Activated naive CD4-positive, alpha-beta T cell treated with anti-CD3 and anti-CD28 coated beads, Interleukin-2, amount 10 ng/mL, durations not matched to agents 7 days and 5 days (primary cell): ENCODE data around the gene EPSTI1.

ENCODE experiments used
- CTCF ChIA-PET: fragments of 350-600 bp; sonication (Branson Sonifier 250); formaldehyde crosslinking; loops from one replicate; lab custom pipeline; 2021; ENCODE audit warnings: antibody characterized with exemption; lab: Charles Lee
- DNase-seq: peaks from one replicate; pipeline ENCODE4 v3.0.0-alpha.2; 2020
- H3K27ac Mint-ChIP-seq: one replicate; pipeline ENCODE4 v1.8.0; 2021; ENCODE audit warnings: mild to moderate bottlenecking, moderate library complexity, mixed read lengths
- H3K27me3 Mint-ChIP-seq: one replicate; pipeline ENCODE4 v1.8.0; 2021; ENCODE audit warnings: mild to moderate bottlenecking, mixed read lengths
- H3K36me3 Mint-ChIP-seq: one replicate; pipeline ENCODE4 v1.8.0; 2021; ENCODE audit warnings: mixed read lengths
- H3K4me1 Mint-ChIP-seq: one replicate; pipeline ENCODE4 v1.8.0; 2021; ENCODE audit warnings: mixed read lengths
- H3K4me3 Mint-ChIP-seq: one replicate; pipeline ENCODE4 v1.8.0; 2021; ENCODE audit warnings: mild to moderate bottlenecking, moderate library complexity, mixed read lengths
- H3K9me3 Mint-ChIP-seq: one replicate; pipeline ENCODE4 v1.8.0; 2021; ENCODE audit warnings: mixed read lengths

Gene EPSTI1

DNA sequence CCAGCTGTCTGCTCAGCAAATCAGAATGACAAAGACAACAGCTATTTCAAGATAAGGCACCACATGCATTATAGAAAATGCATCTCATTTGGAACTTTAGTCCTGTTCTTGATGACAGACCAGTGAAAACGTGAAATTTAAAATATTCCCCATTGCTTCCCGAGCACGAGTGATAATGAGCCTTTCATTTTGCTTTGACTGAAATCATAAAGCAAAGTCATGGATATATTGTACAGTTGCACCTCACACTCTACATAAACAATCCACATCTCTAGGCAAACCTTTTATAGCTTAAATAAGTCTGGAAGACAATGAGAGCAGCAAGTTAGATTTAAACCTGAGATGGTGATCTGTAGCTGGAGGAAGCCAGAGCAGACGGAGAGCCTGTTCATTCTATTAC is 131.6 kb downstream of the EPSTI1 start:
- Mint-ChIP-seq H3K36me3 (no peaks in the 10 kb centered on the region), H3K4me1 (no peaks in the 10 kb centered on the region), H3K27me3 (no peaks in the 10 kb centered on the region), H3K9me3 (no peaks in the 10 kb centered on the region), H3K27ac (no peak overlapping the region), H3K4me3 (no peak overlapping the region)
- DNase-seq = no peak
- CTCF ChIA-PET = no interaction called here

DNA sequence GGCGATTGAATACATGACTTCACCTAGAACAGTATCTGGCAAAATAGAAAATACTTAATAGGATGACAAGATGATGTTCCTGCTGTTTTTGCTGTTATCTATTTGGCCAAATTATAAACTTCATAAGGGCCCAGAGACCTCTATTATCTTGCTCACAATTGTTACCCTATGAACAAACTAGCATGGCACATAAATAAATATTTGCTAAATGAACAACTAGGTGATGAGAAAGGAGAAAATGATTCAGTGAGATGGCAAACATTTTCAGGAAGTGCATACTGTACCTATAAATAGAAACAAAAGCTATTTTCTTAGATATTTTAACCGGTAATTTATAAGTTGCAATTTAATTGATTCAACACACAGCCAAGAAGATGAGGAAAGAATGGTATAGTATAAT is 132.3 kb downstream of the EPSTI1 start:
- Mint-ChIP-seq H3K9me3 (no peaks in the 10 kb centered on the region), H3K4me1 (no peaks in the 10 kb centered on the region), H3K4me3 (no peak overlapping the region), H3K27me3 (no peaks in the 10 kb centered on the region), H3K27ac (no peak overlapping the region), H3K36me3 (no peaks in the 10 kb centered on the region)
- no peak for DNase-seq
- CTCF ChIA-PET = interaction anchor here (1.0 kb wide), 1 partner anchor 51 kb away, joined by 3 read pairs; no protein-coding TSS in a partner anchor

- H3K36me3 Mint-ChIP-seq = no peaks in the 10 kb centered on the region
- CTCF ChIA-PET = no interaction called here
- no peaks in the 10 kb centered on the region for H3K9me3 Mint-ChIP-seq
- H3K4me3 Mint-ChIP-seq = no peak overlapping the region
- no peaks in the 10 kb centered on the region for H3K27me3 Mint-ChIP-seq
- H3K27ac Mint-ChIP-seq = no peak overlapping the region
- no peaks in the 10 kb centered on the region for H3K4me1 Mint-ChIP-seq
- no peak for DNase-seq
These were observed 136.6 kb downstream of the EPSTI1 start for GRCh38 chr13:42855410-42855809.

DNA sequence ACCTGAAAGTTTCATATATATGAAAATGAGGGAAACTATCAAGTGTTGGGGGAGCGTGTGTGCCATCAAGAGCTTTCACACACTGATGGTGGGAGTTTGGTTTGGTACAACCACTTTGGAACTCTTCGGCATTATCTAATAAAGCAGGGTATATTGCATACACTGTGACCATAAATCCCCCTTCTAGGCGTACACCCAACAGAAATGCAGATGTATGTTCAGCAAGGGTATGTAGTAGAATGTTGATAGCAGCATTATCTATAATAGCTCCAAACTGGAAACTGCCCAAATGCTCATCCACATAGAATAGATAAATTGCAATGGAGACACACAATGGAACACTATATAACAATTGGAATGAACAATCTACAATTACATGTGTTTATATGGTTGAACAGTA is 139.9 kb downstream of the EPSTI1 start:
- no peak overlapping the region for H3K4me3 Mint-ChIP-seq
- no peak for DNase-seq

GRCh38 chr13:42849200-42849599 is 142.8 kb downstream of the EPSTI1 start:
- H3K4me3 Mint-ChIP-seq = no peak overlapping the region
- H3K9me3 Mint-ChIP-seq = no peaks in the 10 kb centered on the region
- DNase-seq = no peak
- H3K27ac Mint-ChIP-seq = no peak overlapping the region
- CTCF ChIA-PET = no interaction called here
- no peaks in the 10 kb centered on the region for H3K4me1 Mint-ChIP-seq
- H3K36me3 Mint-ChIP-seq = no peaks in the 10 kb centered on the region
- peaks cover 8% of the 10 kb centered on the region for H3K27me3 Mint-ChIP-seq

More for the DNA sequence above, 139.9 kb downstream of the EPSTI1 start:
- no peaks in the 10 kb centered on the region for H3K4me1 Mint-ChIP-seq
- H3K9me3 Mint-ChIP-seq = no peaks in the 10 kb centered on the region
- peaks cover 4% of the 10 kb centered on the region for H3K27me3 Mint-ChIP-seq
- H3K27ac Mint-ChIP-seq = no peak overlapping the region
- CTCF ChIA-PET = interaction anchor here (1.6 kb wide), 1 partner anchor 11 kb away, joined by 3 read pairs; no protein-coding TSS in a partner anchor
- no peaks in the 10 kb centered on the region for H3K36me3 Mint-ChIP-seq

DNA sequence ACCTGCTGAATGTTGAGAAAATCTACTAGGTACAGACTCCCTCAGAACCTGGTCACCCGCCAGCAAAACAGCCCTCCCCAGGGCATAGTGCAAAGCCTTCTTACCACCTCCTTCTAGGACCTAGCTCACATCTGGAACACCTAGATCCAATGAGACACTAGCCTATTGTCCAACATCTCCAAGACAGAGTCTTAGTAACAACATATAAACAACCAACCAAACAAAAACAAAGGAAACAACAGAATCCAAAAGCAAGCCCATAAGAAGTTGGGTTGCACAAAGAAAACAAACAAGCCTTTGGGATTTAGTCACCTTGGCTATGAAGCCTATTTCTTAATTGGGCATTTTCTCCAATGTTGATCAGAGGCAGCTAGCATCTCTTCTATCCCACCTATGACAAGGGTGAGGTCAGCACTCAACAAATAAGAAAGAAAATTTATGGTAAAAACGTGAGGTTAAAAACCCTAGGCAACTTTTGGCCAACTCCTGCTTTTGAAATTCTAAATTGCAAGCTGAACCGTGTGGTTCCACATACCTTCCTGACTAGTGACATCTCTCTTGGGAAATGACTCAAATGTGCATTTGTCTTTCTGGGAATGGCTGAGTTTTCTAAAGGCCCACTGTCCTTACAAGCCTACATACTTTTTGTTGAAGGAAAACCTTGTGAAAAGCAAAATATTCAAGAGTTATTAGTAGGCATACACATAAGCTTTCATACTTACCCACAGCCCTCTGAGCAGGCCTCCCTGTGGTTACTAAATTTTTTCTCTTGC is 144.0 kb downstream of the EPSTI1 start:
- H3K4me1 Mint-ChIP-seq = no peaks in the 10 kb centered on the region
- peaks cover 8% of the 10 kb centered on the region for H3K27me3 Mint-ChIP-seq
- no peaks in the 10 kb centered on the region for H3K36me3 Mint-ChIP-seq
- CTCF ChIA-PET = no interaction called here
- DNase-seq = no peak
- H3K9me3 Mint-ChIP-seq = no peaks in the 10 kb centered on the region
- H3K27ac Mint-ChIP-seq = no peak overlapping the region
- H3K4me3 Mint-ChIP-seq = no peak overlapping the region

- H3K36me3 Mint-ChIP-seq = no peaks in the 10 kb centered on the region
- no peak overlapping the region for H3K27ac Mint-ChIP-seq
- DNase-seq = no peak
- no peaks in the 10 kb centered on the region for H3K9me3 Mint-ChIP-seq
- peaks cover 11% of the 10 kb centered on the region for H3K27me3 Mint-ChIP-seq
- no peak overlapping the region for H3K4me3 Mint-ChIP-seq
- CTCF ChIA-PET = no interaction called here
- H3K4me1 Mint-ChIP-seq = no peaks in the 10 kb centered on the region
These were observed 154.9 kb downstream of the EPSTI1 start for GRCh38 chr13:42836930-42837690.
